NCI-H446 treated with DMSO at 0.1 percent for 48 hours (cell line): ENCODE measurements around the gene PAPPA2.
"Not testable (repeated sequence)": the region's sequence is repeated elsewhere in the genome, so short reads cannot be mapped to it uniquely, and the experiment has no call there.

Experiments used
- DNase-seq: peaks from one replicate; lab custom pipeline; 2025; lab: John Stamatoyannopoulos, UW

The PAPPA2 gene

GRCh38 chr1:176552217-176552991, 89.4 kb downstream of the PAPPA2 start:
- DNase-seq = no peak

GRCh38 chr1:176552999-176553398, 90.0 kb downstream of the PAPPA2 start:
- DNase-seq = no peak

DNA sequence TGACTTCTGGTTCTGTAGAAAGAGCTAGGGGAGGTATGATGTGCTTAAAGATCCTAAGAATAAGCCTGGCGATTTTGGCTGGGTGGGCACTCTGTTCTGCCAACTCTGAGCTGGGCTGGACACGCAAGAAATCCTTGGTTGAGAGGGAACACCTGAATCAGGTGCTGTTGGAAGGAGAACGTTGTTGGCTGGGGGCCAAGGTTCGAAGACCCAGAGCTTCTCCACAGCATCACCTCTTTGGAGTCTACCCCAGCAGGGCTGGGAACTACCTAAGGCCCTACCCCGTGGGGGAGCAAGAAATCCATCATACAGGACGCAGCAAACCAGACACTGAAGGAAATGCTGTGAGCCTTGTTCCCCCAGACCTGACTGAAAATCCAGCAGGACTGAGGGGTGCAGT, 93.3 kb downstream of the PAPPA2 start:
- DNase-seq = no peak

DNA sequence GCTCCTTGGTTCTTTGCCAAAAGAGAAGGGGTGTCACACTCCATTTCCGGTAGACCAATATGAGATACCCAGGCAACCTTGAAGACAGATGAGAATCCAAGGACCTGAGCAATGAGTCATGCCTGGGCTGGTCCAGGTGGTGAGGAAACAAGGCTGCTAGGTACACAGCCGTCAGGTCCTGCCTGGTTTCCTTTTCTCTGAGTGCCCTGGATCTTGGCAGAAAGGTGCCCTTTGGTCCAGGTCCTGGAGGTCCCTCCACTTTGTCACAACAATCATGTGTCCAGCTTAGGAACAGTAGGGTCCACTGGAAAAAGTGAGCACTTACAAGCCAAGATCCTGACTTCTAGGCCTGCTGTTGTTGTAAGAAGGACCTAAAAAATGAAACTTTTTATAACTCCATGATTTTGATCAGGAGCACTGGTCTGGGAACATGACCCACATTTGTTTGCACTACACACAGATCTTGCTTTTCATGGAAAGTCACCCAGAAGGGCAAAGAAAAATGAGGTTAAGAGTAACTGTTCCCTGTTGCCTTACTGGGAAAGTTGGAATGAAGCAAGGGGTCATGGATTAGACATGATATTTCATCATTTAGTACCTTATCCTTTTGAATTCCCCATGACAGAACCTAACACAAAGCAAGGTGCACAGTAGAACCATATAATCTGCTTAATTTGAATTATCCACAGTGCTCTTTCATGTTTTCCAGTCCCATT, 94.7 kb downstream of the PAPPA2 start:
- DNase-seq = no peak

- no peak for DNase-seq
Observed at GRCh38 chr1:176558561-176558960, 95.6 kb downstream of the PAPPA2 start.

DNA sequence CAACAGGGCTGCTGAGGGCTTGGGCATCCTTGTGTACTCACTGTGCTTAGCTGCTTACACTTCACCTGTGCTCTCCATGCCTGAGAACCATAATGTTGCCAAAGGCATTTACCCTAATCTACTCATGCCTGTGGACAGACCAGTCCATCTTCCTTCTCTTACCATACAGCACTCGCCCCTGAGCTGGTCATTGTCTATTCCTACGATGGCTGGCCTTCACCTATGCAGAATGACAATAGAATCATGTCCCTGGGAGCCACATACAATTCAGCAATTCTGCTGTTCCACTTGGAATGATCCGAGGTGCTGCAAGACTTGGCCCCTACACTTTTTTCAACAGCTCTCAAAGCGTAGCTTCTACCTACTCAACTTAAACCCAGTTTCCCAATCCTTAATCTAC, 96.5 kb downstream of the PAPPA2 start:
- no peak for DNase-seq

GRCh38 chr1:176559878-176560277, 96.9 kb downstream of the PAPPA2 start:
- peak; percentile 52 for DNase-seq

DNA sequence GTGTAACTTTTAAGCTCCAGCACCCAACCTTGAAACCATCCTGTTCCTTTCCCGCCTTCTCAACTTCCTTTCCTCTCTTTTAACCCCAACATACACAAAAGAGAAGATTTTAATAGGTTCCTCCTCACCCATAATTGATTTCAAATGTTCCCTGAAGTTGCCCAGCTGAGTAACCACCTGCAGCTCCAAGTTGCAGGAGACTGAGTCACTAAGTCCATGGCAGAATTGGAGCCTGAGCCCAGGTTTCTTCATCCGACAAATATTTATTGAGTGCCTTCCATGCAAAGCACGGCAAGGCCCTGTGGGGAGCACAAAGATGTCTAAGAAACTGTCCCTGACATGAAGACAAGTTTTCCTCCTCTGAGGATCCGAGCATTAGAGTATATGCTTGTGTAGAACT, 97.7 kb downstream of the PAPPA2 start:
- DNase-seq = no peak

DNA sequence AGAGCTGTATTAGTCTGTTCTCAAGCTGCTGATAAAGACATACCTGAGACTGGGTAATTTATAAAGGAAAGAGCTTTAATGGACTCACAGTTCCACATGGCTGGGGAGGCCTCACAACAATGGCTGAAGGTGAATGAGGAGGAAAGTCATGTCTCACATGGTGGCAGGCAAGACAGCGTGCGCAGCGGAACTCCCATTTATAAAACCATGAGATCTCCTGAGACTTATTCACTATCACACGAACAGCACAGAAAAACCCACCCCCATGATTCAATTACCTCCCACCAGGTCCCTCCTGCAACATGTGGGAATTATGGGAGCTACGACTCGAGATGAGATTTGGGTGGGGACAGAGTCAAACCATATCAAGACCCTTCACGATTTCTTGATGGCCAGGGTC, 98.8 kb downstream of the PAPPA2 start:
- not testable (repeated sequence) for DNase-seq

DNA sequence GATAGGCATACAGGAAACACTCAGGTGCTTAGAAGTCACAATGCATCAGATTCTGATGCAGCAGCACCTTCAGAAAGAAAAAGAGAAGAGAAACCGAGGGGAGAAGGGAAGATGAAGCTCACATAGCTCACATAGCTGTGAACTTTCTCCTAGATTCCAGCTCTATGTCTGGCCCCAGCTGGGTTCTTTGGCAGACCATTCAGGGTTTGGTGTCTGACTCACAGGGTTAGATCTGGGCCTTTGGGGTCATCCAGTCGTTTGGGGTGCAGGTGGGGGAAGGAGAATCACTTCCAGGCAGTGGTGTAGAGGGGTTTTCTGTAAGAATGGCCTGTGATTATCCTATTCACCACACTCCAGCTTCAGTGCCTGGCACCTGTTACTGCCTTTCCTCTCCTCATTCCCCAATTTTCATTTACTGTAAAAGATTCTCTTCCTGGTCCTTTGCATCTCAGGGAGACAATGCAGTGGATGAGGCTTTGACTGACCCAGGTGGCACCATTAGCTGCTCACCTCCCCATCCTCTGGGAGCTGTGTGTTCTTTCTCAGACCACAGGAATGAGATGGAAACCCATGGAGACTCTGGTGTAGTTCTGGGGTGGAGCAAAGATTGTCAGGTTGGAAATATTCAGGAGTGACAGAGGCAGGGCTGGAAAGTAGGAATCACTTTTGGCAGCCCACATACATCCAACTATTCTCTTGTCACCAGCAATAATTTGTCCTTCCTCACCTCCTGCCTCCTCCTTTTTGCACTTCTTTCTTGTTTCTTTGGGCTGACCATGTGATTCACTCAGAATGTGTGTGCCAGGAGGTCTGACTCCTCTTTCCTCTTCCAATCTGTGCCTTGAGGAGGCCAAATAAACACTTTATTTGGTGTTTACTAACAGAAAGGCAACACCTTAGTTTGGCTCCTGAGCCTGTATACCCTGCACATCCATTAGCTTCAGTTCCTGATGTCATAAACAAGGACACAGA, 103.3 kb downstream of the PAPPA2 start:
- no peak for DNase-seq

- no peak for DNase-seq
Observed at GRCh38 chr1:176567190-176567794, 104.3 kb downstream of the PAPPA2 start.

- DNase-seq = no peak
Observed at GRCh38 chr1:176568185-176568584, 105.2 kb downstream of the PAPPA2 start.

DNA sequence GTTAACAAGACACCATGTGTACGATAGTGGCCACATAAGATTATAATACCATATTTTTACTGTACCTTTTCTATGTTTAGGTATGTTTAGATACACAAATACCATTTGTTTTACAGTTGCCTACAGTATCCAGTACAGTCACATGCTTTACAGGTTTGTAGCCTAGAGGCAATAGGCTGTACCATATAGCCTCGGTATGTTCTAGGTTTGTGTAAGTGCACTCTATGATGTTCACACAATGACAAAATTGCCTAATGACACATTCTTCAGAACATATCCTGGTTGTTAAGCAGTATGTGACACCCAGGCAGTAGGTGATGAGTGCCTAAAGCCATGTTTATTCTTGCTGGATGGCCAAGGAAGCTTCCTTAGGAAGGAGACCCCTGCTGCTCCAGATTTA, 111.8 kb downstream of the PAPPA2 start:
- DNase-seq = no peak

- DNase-seq = no peak
Observed at GRCh38 chr1:176575991-176576390, 113.0 kb downstream of the PAPPA2 start.

DNA sequence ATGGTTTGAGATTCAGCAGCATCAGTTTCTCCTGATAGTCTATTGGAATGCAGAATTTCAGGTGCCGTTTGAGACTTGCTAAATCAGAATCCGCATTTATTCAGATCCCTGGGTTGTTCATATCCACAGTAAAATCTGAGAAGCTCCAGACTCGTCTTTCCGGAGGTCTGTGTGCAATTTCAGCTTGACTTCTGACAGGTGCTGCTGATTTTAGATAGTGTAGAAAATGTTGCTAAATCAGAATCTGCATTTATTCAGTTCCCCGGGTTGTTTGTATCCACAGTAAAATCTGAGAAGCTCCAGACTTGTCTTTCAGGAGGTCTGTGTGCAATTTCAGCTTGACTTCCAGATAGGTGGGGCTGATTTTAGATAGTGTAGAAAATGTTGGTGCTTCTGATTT, 113.7 kb downstream of the PAPPA2 start:
- DNase-seq = no peak

GRCh38 chr1:176577646-176578197, 114.7 kb downstream of the PAPPA2 start:
- no peak for DNase-seq

DNA sequence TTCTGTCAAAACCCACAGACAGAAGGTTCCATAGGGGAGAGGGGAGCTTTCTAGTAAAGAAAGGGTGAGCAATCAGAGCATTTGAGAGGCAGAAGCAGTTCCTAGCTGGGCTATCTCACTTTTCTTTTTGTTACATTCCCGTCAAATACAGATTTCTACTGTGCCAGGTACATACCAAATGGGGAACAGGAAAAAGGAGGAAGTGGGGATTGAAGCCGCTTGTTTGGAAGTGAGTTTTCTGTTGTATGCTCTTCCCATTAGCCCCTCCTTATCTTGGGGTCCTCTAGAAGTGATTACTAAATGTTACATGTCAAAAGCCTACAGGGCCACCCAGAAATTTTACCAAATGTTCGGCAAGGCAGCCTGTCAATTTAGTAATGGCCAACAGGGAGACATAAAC, 116.1 kb downstream of the PAPPA2 start:
- DNase-seq = no peak

GRCh38 chr1:176595217-176595616, 132.2 kb downstream of the PAPPA2 start:
- DNase-seq = no peak

GRCh38 chr1:176601348-176601747, 138.4 kb downstream of the PAPPA2 start:
- DNase-seq = no peak

- no peak for DNase-seq
Observed at GRCh38 chr1:176602388-176603004, 139.5 kb downstream of the PAPPA2 start.

DNA sequence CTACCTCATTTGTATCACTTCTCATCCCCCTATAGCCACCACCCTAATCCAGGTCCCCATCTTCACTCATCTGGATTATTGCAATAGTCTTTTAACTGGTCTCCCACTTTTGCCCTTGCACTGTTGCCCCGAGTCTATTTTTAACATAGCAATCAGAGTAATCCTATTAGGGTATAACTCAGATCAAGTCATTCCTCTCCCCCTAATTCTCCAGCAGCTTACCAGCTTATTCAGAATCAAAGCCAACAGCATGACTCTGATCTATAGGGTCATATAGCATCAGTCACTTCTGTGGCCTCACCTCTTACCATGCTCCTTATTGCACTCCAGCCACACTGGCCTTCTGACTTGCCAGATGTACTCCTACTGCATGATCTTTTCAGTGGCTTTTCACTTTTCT, 140.7 kb downstream of the PAPPA2 start:
- no peak for DNase-seq
